Endothelial cell of umbilical vein (primary cell): ENCODE measurements around the gene DGKG.

Source experiments
- CTCF ChIP-seq, 2 donors: IDR thresholded peaks; 1 replicate in 1 of 2; 2 replicates in 1 of 2; pipeline ENCODE4 v1.5.1; 2011; ENCODE audit warnings: low read length in 2 of 2, mild to moderate bottlenecking in 2 of 2, moderate library complexity in 2 of 2, control low read depth in 1 of 2, inconsistent platforms in 1 of 2, low read depth in 1 of 2; ENCODE audit not compliant: insufficient read depth in 1 of 2; ENCODE audit errors: extremely low read depth in 1 of 2
- GATA2 ChIP-seq: IDR thresholded peaks from 2 replicates; pipeline ENCODE4 v1.7.0; 2011; ENCODE audit warnings: low read depth, mild to moderate bottlenecking, moderate library complexity, mixed read lengths, low read length; ENCODE audit not compliant: insufficient read length, insufficient read depth

GRCh38 chr3:186129206-186129605 lies 232.8 kb downstream of the DGKG start:
- TF ChIP-seq GATA2 (no peak), CTCF (IDR thresholded peaks at IDR 0.05; ENCODE audit: extremely low read depth in 1 of 2, insufficient read depth in 1 of 2, low read depth in 1 of 2, low read length in 2 of 2) (no peak)
